HCT116 (cell line): ENCODE measurements around the gene SLC25A29.

Experiments used
- EZH2 ChIP-seq: fragments of 200-600 bp; sonication (generic); IDR thresholded peaks from 2 replicates; pipeline ENCODE4 v1.6.1; 2017; ENCODE audit warnings: antibody characterized with exemption, mixed run types
- JUND ChIP-seq: IDR thresholded peaks from 2 replicates; pipeline ENCODE4 v1.6.1; 2012
- YY1 ChIP-seq: IDR thresholded peaks from 2 replicates; pipeline ENCODE4 v1.6.1; 2011; ENCODE audit warnings: low read length, low read depth, moderate library complexity, mild to moderate bottlenecking; ENCODE audit not compliant: insufficient replicate concordance; ENCODE audit errors: extremely low read depth
- ZNF274 ChIP-seq: fragments of 200-500 bp; sonication (Bioruptor generic); IDR thresholded peaks from 2 replicates; pipeline ENCODE4 v1.6.1; 2014; ENCODE audit warnings: mild to moderate bottlenecking, low read depth, low read length, inconsistent platforms
- TF ChIP-seq, protein P1 (sequence below): IDR thresholded peaks from 2 replicates; pipeline ENCODE4 v1.6.1; 2012
- TF ChIP-seq, protein P2 (sequence below), 3 experiments: fragments of 200-600 bp in 1 of 3; sonication (generic) in 1 of 3; IDR thresholded peaks in 2 of 3; conservative IDR thresholded peaks in 1 of 3; 2 replicates each; pipeline ENCODE4 v1.5.1; 2012 to 2017; ENCODE audit warnings: low read depth in 2 of 3, low read length in 2 of 3, antibody characterized with exemption in 1 of 3, borderline replicate concordance in 1 of 3, control low read depth in 1 of 3, mild to moderate bottlenecking in 1 of 3, mixed read lengths in 1 of 3, mixed run types in 1 of 3, moderate library complexity in 1 of 3; ENCODE audit not compliant: insufficient read depth in 1 of 3

DNA sequence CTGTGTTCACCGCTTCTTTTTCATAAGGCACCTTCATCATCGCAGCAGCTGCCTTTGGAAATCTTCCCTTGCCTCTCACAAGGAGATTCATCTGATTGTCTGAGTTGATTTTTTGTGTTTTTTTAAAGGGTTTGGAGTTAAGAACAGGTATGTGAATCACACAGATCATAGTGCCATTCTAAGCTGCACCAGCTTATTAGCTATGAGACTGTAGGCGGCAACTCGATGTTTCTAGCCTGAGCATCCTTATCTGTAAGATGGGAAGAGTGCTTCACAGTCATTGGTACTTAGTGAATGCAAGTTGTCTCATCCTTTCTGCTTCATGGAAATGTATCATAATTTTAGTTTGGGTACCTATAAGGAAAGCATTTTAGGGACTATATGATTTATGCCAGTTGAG, 32.0 kb downstream of the SLC25A29 start:
- no peak for TF ChIP-seq EZH2
- TF ChIP-seq, protein P1, sequence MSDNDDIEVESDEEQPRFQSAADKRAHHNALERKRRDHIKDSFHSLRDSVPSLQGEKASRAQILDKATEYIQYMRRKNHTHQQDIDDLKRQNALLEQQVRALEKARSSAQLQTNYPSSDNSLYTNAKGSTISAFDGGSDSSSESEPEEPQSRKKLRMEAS, result no peak
- TF ChIP-seq JUND, result no peak
- TF ChIP-seq, protein P2, sequence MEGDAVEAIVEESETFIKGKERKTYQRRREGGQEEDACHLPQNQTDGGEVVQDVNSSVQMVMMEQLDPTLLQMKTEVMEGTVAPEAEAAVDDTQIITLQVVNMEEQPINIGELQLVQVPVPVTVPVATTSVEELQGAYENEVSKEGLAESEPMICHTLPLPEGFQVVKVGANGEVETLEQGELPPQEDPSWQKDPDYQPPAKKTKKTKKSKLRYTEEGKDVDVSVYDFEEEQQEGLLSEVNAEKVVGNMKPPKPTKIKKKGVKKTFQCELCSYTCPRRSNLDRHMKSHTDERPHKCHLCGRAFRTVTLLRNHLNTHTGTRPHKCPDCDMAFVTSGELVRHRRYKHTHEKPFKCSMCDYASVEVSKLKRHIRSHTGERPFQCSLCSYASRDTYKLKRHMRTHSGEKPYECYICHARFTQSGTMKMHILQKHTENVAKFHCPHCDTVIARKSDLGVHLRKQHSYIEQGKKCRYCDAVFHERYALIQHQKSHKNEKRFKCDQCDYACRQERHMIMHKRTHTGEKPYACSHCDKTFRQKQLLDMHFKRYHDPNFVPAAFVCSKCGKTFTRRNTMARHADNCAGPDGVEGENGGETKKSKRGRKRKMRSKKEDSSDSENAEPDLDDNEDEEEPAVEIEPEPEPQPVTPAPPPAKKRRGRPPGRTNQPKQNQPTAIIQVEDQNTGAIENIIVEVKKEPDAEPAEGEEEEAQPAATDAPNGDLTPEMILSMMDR (IDR thresholded peaks at IDR 0.05 in 2 of 3, conservative IDR thresholded peaks at IDR 0.05 in 1 of 3; ENCODE audit: borderline replicate concordance in 1 of 3, insufficient read depth in 1 of 3, low read depth in 2 of 3, low read length in 2 of 3), result no peak
- no peak for TF ChIP-seq YY1
- no peak for TF ChIP-seq ZNF274
